Large intestine (tissue), 3 donors: ENCODE measurements around the gene AGBL1. TPM values are rescaled to one million over a fixed set of nuclear protein-coding genes. Genes with fewer than 3 reads are reported as not detected.

Experiments used
- DNase-seq, 2 donors: peaks; one replicate each; pipeline versions ENCODE4 v3.0.0 to v3.0.0-alpha.2; 2013
- H3K27ac ChIP-seq: one replicate; pipeline ENCODE4 v1.5.1; 2013; ENCODE audit warnings: low read length
- H3K27me3 ChIP-seq: 2 replicates; pipeline ENCODE4 v1.6.1; 2013; ENCODE audit warnings: low read length; ENCODE audit not compliant: control insufficient read depth, insufficient read depth
- H3K36me3 ChIP-seq: 2 replicates; pipeline ENCODE4 v1.6.1; 2013; ENCODE audit warnings: low read length; ENCODE audit not compliant: control insufficient read depth, insufficient read depth
- H3K4me1 ChIP-seq: one replicate; pipeline ENCODE4 v1.6.1; 2013; ENCODE audit warnings: low read length; ENCODE audit not compliant: control insufficient read depth, insufficient read depth
- H3K4me3 ChIP-seq: one replicate; pipeline ENCODE4 v1.5.1; 2013; ENCODE audit warnings: low read length
- H3K9me3 ChIP-seq: one replicate; pipeline ENCODE4 v1.6.1; 2013; ENCODE audit warnings: mild to moderate bottlenecking, low read depth, low read length, moderate library complexity; ENCODE audit not compliant: control insufficient read depth
- WGBS: methylation state at CpG from one replicate; pipeline ENCODE4 v1.1.5; 2013; ENCODE audit warnings: low lambda C conversion rate; ENCODE audit not compliant: insufficient coverage; 5-methylcytosine and 5-hydroxymethylcytosine counted together
- polyA plus RNA-seq: library from polyadenylated mRNA; unstranded; fragments of 120-200 nt; gene quantifications from one replicate; pipeline ENCODE4 v1.2.1, GENCODE V29; 2013

AGBL1 gene
- polyA plus RNA-seq, 1 donor = 0.04 TPM

GRCh38 chr15:86349565-86349964, 269.9 kb downstream of the AGBL1 start:
- DNase-seq = no peak
- 100% methylated on average over 1 of the region's 1 CpG for WGBS
- H3K27me3 ChIP-seq = no peaks in the 10 kb centered on the region
- H3K4me1 ChIP-seq = no peaks in the 10 kb centered on the region
- H3K36me3 ChIP-seq = no peaks in the 10 kb centered on the region
- H3K4me3 ChIP-seq = no peak overlapping the region
- H3K9me3 ChIP-seq = no peaks in the 10 kb centered on the region
- H3K27ac ChIP-seq = no peak overlapping the region

DNA sequence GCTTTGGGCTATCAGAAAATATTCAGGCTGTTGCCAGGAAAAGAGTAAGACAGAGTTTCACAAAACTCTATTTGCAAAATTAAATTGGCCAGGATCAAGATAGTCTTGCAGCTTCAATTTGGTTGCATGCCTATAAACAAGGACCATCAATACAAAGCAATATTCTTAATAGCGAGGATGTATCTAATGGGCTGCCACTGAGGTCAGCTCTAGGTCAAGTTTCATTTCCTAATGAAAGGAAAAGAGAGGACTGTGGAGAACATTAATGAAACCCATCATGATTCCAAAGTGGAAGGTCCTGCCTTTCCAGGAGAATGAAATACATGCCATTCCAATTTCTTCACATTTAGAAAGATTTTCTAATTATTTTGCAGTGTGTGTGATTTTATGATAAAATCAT, 273.5 kb downstream of the AGBL1 start:
- no peaks in the 10 kb centered on the region for H3K27me3 ChIP-seq
- H3K4me3 ChIP-seq = no peak overlapping the region
- H3K9me3 ChIP-seq = no peaks in the 10 kb centered on the region
- no peaks in the 10 kb centered on the region for H3K36me3 ChIP-seq
- no peak for DNase-seq
- H3K27ac ChIP-seq = no peak overlapping the region
- no peaks in the 10 kb centered on the region for H3K4me1 ChIP-seq
- no CpG with 5 or more reads among the region's 1 CpG for WGBS

DNA sequence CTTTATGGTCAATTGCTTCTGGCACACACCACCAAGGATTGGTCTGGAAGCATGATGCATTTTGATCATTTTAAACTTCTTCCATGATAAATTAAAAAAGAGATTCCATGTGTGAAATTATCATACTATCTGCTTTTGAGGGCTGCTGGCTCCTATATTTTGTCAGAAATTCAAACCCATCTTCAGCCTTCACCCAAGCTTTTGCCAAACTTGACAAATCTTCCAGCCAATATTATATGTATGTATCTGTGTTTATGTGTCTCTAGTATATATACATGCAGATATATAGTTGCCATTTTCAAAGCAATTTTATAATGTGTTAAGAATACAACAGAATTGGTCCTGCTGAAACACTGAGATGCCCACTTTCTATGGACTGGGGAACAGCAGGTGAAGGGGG, 275.7 kb downstream of the AGBL1 start:
- no peaks in the 10 kb centered on the region for H3K36me3 ChIP-seq
- no peaks in the 10 kb centered on the region for H3K4me1 ChIP-seq
- H3K27ac ChIP-seq = no peak overlapping the region
- no peak overlapping the region for H3K4me3 ChIP-seq
- H3K9me3 ChIP-seq = no peaks in the 10 kb centered on the region
- no peak for DNase-seq
- no peaks in the 10 kb centered on the region for H3K27me3 ChIP-seq

DNA sequence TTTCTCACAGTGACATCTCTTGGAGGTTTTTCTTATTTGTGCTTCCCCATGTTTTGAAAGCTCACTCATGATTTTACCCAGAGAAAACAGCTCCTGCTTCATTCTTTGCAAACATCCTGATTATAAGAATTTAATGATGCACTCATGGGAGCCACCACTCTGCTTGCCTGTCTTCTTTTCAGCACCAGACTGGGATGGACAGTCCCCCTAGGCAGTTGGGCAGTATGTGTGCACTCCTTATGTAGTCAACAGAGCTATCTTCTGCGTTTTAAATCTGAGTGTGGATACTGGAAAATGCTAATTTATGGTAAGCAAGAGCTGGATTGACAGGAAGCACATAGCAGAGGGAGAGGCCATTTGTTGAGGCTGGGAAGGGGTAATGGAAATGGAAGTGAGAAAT, 276.1 kb downstream of the AGBL1 start:
- Histone ChIP-seq H3K9me3 (no peaks in the 10 kb centered on the region), H3K27ac (no peak overlapping the region), H3K27me3 (no peaks in the 10 kb centered on the region), H3K4me3 (no peak overlapping the region), H3K4me1 (no peaks in the 10 kb centered on the region), H3K36me3 (no peaks in the 10 kb centered on the region)
- DNase-seq = no peak
- WGBS = no CpG with 5 or more reads among the region's 1 CpG

DNA sequence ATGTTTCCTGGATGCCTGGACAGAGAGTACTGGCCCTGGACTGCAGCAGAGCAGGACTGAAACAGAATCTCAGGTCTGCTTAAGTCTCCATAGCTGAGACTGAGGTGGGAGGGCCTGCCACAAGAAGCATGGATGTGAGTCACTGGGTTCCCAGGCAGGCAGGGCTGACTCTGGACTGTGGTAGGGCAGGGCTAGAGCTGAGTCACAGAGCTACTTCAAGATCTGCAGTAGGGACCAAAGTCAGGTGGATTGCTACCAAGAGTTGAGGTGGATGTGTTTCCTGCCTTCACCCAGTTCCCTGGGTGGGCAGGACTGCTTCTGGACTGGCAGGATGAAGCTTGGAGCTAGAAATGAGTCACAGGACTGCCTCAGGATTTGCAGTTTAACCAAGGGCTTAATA, 282.9 kb downstream of the AGBL1 start:
- no peaks in the 10 kb centered on the region for H3K27me3 ChIP-seq
- no peak overlapping the region for H3K27ac ChIP-seq
- H3K9me3 ChIP-seq = no peaks in the 10 kb centered on the region
- DNase-seq = no peak
- H3K36me3 ChIP-seq = no peaks in the 10 kb centered on the region
- H3K4me3 ChIP-seq = no peak overlapping the region
- H3K4me1 ChIP-seq = no peaks in the 10 kb centered on the region

GRCh38 chr15:86373147-86373546, 293.5 kb downstream of the AGBL1 start:
- DNase-seq = no peak
- no peak overlapping the region for H3K4me3 ChIP-seq
- no peak overlapping the region for H3K27ac ChIP-seq
- no peaks in the 10 kb centered on the region for H3K36me3 ChIP-seq
- no peaks in the 10 kb centered on the region for H3K9me3 ChIP-seq
- H3K4me1 ChIP-seq = no peaks in the 10 kb centered on the region
- no CpG with 5 or more reads among the region's 1 CpG for WGBS
- no peaks in the 10 kb centered on the region for H3K27me3 ChIP-seq

GRCh38 chr15:86375733-86376280, 296.1 kb downstream of the AGBL1 start:
- no peaks in the 10 kb centered on the region for H3K4me1 ChIP-seq
- H3K27me3 ChIP-seq = no peaks in the 10 kb centered on the region
- no peaks in the 10 kb centered on the region for H3K9me3 ChIP-seq
- no CpG with 5 or more reads among the region's 1 CpG for WGBS
- H3K36me3 ChIP-seq = no peaks in the 10 kb centered on the region
- no peak overlapping the region for H3K4me3 ChIP-seq
- DNase-seq = no peak
- H3K27ac ChIP-seq = no peak overlapping the region

DNA sequence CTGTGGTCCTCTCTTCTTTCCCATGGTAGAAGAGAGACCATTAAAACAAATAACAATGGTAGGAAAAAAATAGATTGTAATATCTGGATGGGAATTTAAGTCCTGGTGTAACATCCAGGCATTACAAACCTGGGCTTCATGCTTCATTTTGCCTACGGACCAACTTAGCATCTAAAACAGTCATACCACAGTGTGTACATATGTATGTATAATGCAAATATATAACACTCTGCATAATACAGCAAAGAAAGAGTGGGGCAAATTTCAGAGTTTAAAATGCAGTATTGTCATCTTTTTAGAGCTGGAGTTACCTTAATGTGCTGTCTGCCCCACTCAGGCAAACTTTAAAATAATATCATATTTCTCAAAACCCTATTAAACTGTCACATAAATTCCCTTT, 298.2 kb downstream of the AGBL1 start:
- Histone ChIP-seq H3K4me3 (no peak overlapping the region), H3K9me3 (no peaks in the 10 kb centered on the region), H3K4me1 (no peaks in the 10 kb centered on the region), H3K36me3 (no peaks in the 10 kb centered on the region), H3K27ac (no peak overlapping the region), H3K27me3 (no peaks in the 10 kb centered on the region)
- WGBS = no CpG with 5 or more reads among the region's 1 CpG
- DNase-seq = no peak

- no peaks in the 10 kb centered on the region for H3K36me3 ChIP-seq
- no peak overlapping the region for H3K27ac ChIP-seq
- H3K9me3 ChIP-seq = no peaks in the 10 kb centered on the region
- no peaks in the 10 kb centered on the region for H3K27me3 ChIP-seq
- H3K4me1 ChIP-seq = no peaks in the 10 kb centered on the region
- DNase-seq = no peak
- no CpG with 5 or more reads among the region's 5 CpGs for WGBS
- H3K4me3 ChIP-seq = no peak overlapping the region
These were observed 302.7 kb downstream of the AGBL1 start for GRCh38 chr15:86382341-86382740.

- DNase-seq = no peak
- Histone ChIP-seq H3K4me1 (no peaks in the 10 kb centered on the region), H3K36me3 (no peaks in the 10 kb centered on the region), H3K27me3 (no peaks in the 10 kb centered on the region), H3K9me3 (no peaks in the 10 kb centered on the region), H3K27ac (no peak overlapping the region), H3K4me3 (no peak overlapping the region)
- 93% methylated on average over 4 of the region's 6 CpGs for WGBS
These were observed 303.9 kb downstream of the AGBL1 start for GRCh38 chr15:86383611-86384010.

DNA sequence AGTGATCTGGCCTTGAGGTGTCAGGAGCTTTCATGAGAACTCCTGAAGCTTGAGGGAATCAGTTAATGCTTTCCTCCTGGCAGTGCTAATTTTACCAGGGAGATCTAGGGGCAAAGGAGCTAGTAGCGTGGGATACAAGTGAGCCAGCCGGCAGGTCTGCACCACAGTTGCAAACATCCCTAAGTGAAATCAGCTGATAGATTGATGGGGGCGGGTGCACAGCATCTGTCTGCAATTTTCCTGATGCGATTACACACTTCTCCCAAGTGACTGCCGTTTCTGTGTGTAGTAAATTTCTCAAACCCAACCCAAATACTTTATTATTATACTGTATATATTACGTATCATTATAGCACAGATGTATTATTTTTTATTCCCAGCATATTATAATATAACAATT, 304.5 kb downstream of the AGBL1 start:
- H3K36me3 ChIP-seq = no peaks in the 10 kb centered on the region
- no peaks in the 10 kb centered on the region for H3K4me1 ChIP-seq
- no peak overlapping the region for H3K27ac ChIP-seq
- H3K27me3 ChIP-seq = no peaks in the 10 kb centered on the region
- WGBS = no CpG with 5 or more reads among the region's 6 CpGs
- H3K4me3 ChIP-seq = no peak overlapping the region
- no peaks in the 10 kb centered on the region for H3K9me3 ChIP-seq
- no peak for DNase-seq
